Hematopoietic multipotent progenitor cell treated with erythropoietin and hydrocortisone succinate and interleukin-3 and kit ligand, for 4 days (in vitro differentiated cells): ENCODE data around the gene GSG1L2.
"Not testable (repeated sequence)": the region's sequence is repeated elsewhere in the genome, so short reads cannot be mapped to it uniquely, and the experiment has no call there.

Source experiments
- DNase-seq: peaks from one replicate; pipeline ENCODE4 v3.0.0-alpha.2; 2015

Gene GSG1L2

DNA sequence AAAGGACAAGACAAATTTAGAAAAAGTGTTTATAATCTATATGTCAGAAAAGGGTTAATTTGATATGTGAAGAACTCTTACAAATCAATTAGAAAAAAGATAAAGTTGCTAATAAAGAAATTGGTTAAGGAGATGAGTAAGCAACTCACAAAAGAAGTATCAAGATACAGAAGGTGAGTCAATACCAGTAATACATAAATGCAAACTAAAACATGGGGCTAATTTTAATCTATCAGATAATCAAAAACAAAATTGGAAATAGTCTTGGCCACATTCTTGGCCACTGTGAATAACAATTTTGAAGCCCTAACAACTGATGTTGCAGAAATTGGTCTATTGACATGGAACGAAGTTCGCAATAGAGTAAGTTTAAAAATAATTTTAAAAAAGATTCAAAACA is 37.3 kb downstream of the GSG1L2 start:
- no peak for DNase-seq

DNA sequence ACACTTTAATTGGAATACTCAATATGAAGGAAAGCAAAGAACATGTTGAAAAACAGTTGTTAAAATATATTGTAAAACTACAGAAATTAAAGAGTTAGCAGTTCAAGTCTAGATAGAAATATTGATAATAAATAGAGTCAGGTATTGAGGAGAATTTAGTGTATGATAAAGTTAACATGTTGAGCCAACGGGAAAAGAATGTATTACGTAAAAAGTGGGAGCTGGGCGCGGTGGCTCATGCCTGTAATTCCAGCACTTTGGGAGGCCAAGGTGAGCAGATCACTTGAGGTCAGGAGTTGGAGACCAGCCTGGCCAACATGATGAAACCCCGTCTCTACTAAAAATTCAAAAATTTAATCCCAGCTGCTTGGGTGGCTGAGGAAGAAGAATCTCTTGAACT is 38.4 kb downstream of the GSG1L2 start:
- DNase-seq = not testable (repeated sequence)

DNA sequence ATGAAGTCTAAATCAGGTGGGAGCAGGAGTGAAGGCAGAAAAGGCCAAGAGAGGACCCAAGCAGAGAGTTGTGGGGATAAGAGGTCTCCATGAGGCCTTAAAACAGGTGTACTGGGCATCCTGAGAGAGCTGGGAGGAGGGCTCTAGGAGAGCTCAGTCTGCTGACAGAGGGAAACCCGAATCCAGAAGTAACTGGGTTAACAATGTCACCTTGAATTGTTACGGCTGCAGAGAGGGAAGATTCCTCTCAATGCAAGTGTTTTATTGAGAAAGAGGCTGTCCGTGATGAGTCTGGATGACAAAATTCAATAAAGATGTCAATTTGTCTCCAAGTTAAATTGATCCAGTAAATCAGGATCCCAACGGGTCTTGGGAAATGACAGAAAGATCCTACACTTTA is 38.8 kb downstream of the GSG1L2 start:
- no peak for DNase-seq

DNA sequence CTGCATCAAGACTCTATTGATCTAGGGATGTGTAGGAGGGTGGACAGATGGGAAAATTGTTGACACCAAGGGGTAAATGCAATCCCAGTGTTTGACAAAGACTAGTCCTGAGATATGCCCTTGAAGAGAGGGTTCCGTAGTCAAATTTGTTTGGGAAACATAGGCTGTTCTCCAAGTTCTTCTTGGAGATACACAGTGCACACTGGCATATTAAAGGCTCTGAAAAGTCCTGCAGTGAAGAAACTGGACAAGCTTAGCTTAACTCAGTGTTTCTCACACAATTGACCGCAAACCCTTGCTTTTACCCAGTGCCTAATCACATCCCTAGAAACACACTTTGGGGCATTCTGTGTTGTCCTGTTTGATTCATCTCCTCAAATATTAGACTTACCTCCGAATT is 41.3 kb downstream of the GSG1L2 start:
- no peak for DNase-seq

- no peak for DNase-seq
These were observed 45.0 kb downstream of the GSG1L2 start for GRCh38 chr17:9776911-9777310.

GRCh38 chr17:9772658-9773057 is 49.2 kb downstream of the GSG1L2 start:
- no peak for DNase-seq

DNA sequence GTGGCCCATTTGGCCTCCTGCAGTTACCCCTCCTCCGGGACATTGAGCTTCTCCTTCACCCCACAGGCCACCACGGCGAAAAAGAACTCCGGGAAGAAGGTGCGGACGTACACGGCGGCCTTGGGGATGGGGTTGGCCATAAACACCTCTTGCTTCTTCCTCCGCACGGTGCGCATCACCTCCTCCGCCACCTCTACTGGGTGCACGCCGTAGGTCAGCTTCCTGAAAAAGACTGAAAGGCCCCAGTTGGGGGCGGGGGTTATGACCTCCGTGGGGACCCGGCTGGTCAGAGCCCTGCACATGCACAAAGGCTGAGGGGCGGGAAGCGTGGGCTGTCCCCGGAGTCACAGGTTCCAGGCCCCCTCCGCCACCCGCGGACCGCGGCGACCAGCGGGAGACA is 50.4 kb downstream of the GSG1L2 start:
- DNase-seq = no peak

- no peak for DNase-seq
These were observed 52.7 kb downstream of the GSG1L2 start for GRCh38 chr17:9769036-9769695.

DNA sequence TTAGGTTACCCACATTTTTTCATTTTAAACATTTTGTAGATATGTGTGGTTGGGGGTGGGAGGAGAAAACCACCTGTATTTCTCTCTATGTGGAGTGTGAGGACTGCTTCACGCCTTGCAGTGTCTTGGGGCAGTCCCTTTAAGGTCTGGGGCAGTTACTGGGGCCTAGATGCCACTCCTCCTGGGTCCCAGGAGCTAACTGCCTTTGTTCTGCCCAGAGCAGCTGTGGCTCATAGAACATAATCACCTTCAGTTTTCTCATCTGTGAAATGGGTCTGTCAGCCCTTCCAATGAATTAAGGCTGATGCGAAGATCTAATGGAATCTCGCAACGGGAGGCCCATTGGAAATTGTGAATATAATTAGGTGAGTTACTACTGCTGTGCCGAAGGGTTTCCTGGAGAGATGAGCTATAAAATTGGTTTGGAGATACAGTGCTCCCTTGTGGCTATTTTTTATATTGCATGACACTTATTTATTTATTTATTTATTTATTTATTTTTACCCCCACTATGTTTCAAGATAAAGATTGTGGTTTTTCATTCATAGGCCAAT is 53.4 kb downstream of the GSG1L2 start:
- DNase-seq = peak; percentile 67

GRCh38 chr17:9767432-9767991 is 54.4 kb downstream of the GSG1L2 start:
- DNase-seq = no peak

DNA sequence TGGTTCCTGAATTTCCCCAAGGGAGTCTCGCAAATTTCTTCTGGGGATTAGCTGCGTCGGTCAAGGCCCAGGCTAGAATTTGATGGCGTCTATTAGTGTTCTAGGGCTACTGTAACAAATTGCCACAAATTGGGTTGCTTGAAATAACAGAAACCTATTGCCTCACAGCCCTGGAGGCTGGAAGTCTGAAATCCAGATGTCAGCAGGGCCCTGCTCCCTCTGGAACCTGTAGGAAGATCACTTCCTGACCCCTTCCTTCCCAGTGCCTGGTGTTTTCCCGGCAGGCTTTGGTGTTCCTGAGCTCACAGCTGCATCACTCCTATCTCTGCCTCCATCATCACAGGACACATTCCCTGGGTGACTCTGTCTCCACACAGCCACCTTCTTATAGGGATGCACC is 54.9 kb downstream of the GSG1L2 start:
- DNase-seq = no peak

DNA sequence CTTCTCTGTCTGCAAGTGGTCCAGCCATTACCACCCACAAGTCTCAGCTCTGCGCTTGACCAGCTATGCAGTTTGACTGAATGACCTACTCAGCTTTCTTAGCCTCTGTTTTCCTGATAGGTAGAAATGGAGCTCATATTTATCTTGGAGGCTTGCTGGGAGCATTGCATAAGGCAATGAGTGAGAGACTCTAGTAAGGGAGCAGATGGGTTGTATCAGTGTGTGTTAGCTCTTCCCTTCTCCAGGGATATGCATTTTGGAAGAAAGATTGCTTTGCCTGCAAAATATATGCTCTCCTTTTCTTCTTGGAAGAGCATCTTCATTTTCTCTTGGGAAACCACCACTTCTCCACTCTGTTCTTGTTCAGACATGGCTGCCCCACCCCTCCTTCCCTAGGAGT is 56.6 kb downstream of the GSG1L2 start:
- no peak for DNase-seq

DNA sequence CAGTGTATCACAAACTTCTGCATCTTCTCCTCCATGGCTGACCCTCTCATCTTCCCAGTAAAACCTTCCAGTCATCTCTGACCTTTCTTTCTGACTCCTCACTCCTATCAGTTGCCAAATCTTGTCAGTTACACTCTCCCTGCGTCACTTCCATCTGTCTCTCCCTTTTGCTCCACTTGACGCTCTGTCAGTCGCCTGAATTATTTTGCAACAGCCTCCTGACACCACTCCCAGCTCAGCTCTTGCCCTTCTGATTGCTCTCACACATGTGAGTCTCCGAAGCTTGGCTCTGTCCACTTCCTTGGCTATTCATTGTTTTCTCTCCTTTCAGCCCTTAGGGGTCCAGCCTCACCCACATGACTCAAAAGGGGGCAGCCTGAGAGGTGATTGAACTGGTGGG is 58.2 kb downstream of the GSG1L2 start:
- DNase-seq = no peak

DNA sequence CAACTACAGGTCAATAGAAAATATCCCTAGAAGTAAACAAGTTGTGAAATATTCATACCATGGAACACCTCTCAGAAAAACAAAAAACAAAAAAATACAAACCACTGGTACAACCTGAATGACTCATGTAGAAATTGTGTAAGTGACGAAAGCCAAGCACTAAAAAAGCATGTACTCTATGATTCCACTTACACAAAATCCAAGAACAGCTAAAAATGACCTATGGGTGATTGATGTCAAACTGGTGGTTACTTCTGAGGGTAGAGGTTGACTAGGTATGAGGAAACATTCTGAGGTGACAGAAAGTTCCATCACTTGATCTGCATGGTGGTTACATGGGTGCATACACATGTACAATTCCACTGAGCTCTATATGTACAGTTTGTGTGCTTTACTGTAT is 61.6 kb downstream of the GSG1L2 start:
- no peak for DNase-seq

GRCh38 chr17:9755083-9755482 is 66.8 kb downstream of the GSG1L2 start:
- DNase-seq = peak; percentile 11
